ENCODE data around the gene UGT1A1.
"Not testable (repeated sequence)": the region's sequence is repeated elsewhere in the genome, so short reads cannot be mapped to it uniquely, and the experiment has no call there.

Gene UGT1A1

DNA sequence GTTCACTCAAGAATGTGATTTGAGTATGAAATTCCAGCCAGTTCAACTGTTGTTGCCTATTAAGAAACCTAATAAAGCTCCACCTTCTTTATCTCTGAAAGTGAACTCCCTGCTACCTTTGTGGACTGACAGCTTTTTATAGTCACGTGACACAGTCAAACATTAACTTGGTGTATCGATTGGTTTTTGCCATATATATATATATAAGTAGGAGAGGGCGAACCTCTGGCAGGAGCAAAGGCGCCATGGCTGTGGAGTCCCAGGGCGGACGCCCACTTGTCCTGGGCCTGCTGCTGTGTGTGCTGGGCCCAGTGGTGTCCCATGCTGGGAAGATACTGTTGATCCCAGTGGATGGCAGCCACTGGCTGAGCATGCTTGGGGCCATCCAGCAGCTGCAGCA is at the start of gene UGT1A1:
UGT1A1 (plus strand) TSS at position 228 of the 400 bp plus-strand sequence; CDS start at position 246, 18 bp downstream.
- DNase-seq (ENCODE audit: low spot score): no peak

DNA sequence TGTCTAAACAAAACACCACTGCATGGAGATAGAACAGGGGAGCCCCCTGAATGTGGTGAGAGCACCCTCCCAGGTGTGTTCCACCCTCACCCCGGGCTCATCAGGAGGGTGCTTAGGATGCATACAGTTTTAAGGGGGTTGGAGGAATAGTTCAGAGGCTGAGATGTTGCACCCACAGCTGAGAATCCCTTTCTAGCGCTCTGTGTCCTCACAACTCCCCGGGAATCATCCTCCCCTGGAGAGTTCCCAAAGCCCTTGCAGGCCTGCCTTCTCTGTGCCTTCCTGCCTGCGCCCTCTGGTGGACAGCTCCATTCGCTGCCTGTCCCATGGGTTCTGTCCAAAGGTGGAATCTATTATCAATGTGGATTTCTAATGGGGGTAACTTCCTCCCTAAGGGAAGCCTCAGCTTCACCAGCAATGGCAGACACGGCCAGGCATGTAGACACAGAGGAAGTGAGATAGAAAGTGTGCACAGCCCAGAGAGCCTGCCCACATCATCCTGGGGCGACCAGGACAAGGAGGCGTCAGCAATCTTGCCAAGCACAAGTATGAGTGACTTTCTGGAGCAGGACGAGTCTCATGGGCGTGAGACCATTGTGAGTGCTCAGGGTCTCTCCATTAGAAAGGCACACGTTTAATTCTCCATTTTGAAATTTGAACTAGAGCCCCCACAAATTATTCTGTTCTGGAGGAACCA is 48.6 kb upstream of the UGT1A1 start:
- DNase-seq (ENCODE audit: low spot score): peak; percentile 85

DNA sequence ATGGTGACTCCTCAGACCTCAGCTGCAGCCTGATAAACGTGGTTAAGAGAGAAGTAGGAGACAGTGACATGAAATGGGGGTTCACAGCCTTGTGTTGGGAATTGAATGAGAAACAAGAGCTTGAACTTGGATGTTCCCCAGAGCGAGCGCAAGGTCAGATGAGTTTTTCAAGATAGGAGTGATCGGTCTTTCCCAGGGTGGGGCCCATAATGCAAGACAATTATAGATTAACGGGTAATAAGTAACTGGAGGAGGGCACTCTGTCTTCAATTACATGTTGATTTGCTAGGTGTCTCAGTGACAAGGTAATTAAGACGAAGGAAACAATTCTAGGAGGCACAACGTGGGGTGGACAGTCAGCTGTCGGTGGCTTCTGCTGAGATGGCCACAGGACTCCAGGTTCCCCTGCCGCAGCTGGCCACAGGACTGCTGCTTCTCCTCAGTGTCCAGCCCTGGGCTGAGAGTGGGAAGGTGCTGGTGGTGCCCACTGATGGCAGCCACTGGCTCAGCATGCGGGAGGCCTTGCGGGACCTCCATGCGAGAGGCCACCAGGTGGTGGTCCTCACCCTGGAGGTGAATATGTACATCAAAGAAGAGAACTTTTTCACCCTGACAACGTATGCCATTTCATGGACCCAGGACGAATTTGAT is 47.3 kb upstream of the UGT1A1 start, which contains the start of gene UGT1A5:
UGT1A5 (plus strand) TSS at position 297 of the 651 bp plus-strand sequence; CDS start at position 382, 85 bp downstream.
- DNase-seq (ENCODE audit: low spot score): no peak

DNA sequence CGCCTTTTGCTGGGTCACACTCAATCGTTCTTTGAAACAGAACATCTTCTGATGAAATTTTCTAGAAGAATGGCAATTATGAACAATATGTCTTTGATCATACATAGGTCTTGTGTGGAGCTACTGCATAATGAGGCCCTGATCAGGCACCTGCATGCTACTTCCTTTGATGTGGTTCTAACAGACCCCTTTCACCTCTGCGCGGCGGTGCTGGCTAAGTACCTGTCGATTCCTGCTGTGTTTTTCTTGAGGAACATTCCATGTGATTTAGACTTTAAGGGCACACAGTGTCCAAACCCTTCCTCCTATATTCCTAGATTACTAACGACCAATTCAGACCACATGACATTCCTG is 46.8 kb upstream of the UGT1A1 start:
- DNase-seq (ENCODE audit: low spot score): no peak

DNA sequence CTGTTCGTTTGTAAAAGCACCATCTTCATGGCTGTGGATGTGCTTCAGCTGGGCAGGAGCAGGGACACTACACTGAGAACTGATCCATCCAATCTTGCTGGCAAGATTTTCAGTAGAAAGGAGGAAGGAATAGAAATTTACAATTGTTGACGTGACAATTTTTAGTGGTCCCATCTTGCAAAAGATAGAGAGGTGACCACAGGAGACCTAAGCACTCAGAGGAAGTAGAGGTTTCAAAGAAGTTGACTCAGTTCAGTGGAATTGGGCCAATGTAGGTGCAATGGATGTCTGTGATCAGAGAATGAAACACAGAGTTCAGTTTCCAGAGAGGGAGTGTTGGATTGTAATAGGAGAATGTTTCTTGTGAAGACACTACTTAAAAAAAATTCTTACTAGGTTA is 45.9 kb upstream of the UGT1A1 start:
- DNase-seq (ENCODE audit: low spot score): no peak

DNA sequence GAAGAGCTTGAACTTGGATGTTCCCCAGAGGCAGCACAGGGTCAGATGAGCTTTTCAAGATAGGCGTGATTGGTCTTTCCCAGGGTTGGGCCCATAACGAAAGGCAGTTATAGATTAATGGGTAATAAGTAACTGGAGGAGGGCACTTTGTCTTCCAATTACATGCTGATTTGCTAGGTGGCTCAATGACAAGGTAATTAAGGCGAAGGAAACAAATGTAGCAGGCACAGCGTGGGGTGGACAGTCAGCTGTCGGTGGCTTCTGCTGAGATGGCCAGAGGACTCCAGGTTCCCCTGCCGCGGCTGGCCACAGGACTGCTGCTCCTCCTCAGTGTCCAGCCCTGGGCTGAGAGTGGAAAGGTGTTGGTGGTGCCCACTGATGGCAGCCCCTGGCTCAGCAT is 41.5 kb upstream of the UGT1A1 start, which contains the start of gene UGT1A4:
UGT1A4 (plus strand) TSS at position 185 of the 400 bp plus-strand sequence; CDS start at position 270, 85 bp downstream.
- DNase-seq (ENCODE audit: low spot score): no peak

DNA sequence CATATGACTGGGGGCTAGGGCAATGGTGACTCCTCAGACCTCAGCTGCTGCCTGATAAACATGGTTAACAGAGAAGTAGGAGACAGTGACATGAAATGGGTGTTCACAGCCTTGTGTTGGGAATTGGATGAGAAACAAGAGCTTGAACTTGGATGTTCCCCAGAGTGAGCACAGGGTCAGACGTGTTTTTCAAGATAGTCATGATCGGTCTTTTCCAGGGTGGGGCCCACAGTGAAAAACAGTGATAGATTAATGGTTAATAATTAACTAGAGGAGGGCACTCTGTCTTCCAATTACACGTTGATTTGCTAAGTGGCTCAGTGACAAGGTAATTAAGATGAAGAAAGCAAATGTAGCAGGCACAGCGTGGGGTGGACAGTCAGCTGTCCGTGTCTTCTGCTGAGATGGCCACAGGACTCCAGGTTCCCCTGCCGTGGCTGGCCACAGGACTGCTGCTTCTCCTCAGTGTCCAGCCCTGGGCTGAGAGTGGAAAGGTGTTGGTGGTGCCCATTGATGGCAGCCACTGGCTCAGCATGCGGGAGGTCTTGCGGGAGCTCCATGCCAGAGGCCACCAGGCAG is 31.3 kb upstream of the UGT1A1 start, which contains the start of gene UGT1A3:
UGT1A3 (plus strand) TSS at position 320 of the 579 bp plus-strand sequence; CDS start at position 405, 85 bp downstream.
- DNase-seq (ENCODE audit: low spot score): no peak

DNA sequence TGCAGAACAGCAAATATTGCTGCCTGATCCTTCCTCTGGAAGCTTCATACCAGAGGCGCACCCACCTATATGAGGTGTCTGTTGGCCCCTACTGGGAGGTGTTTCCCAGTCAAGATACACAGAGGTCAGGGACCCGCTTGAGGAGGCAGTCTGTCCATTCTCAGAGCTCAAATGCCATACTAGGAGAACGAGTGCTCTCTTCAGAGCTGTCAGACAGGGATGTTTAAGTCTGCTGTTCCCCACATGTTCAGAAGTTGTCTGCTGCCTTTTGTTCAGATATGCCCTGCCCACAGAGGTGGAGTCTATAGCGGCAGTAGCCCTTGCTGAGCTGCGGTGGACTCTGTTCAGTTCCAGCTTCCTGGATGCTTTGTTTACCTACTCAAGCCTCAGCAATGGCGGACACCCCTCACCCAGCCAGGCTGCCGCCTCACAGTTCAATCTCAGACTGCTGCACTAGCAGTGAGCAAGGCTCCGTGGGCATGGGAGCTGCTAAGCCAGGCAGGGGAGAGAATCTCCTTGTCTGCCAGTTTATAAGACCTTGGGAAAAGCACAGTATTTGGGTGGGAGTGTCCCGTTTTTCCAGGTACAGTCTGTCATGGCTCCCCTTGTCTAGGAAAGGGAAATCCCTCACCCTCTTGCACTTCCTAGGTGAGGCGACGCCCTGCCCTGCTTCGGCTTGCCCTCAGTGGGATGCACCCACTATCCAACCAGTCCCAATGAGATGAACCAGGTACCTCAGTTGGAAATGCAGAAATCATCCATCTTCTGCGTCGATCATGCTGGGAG is 23.0 kb upstream of the UGT1A1 start:
- not testable (repeated sequence) for DNase-seq (ENCODE audit: low spot score)

DNA sequence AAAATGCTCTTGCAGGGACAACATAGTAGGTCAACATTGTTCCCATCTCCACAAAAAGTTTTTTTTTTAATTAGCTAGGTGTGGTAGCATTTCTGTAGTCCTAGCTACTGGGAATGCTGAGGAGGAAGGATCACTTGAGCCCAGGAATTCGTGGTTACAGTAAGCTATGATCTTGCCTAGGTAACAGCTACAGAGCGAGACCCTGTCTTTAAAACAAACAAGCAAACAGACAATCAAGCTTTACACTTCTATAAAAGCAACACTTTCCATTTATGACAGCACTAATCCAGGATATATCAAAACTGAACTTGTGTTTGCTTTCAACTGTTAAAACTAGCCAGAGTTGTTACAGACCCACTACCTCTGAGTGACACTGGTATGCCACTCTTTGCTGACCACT is 19.2 kb upstream of the UGT1A1 start:
- no peak for DNase-seq (ENCODE audit: low spot score)

DNA sequence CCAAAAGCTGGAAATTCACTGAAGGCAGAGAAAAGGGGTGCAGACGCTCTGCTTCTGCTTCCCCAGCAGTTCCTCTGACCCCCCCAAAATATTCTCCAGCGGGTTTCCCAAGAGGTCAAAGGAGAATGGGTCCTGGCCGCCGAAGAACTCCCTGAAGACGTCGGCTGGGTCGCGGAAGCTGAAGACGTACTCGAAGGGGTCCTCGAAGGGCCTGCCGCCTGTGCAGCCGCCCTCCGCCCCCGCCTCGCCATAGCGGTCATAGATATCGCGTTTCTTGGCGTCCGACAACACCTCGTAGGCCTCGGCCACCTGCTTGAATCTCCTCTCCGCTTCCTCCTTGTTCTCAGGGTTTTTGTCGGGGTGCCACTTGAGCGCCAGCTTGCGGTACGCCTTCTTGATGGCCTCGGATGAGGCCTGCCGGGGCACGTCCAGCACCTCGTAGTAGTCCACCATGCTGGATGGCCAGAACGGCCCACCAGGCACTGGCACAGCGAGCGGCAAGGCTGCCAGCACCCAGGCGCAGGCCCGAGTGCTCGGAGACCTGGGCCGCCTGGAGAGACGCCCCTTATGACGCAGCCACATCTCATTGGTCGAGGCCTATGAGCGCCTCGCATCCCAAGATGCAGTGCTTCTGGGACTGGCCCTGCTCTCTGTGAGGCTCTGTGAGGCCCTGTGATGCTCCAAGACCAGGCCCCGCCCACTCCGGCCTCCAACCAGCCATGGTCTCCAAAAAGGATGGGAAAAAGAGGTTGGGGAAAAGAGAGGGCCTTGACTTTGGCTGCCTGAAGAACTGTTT is 16.4 kb upstream of the UGT1A1 start:
- no peak for DNase-seq (ENCODE audit: low spot score)

DNA sequence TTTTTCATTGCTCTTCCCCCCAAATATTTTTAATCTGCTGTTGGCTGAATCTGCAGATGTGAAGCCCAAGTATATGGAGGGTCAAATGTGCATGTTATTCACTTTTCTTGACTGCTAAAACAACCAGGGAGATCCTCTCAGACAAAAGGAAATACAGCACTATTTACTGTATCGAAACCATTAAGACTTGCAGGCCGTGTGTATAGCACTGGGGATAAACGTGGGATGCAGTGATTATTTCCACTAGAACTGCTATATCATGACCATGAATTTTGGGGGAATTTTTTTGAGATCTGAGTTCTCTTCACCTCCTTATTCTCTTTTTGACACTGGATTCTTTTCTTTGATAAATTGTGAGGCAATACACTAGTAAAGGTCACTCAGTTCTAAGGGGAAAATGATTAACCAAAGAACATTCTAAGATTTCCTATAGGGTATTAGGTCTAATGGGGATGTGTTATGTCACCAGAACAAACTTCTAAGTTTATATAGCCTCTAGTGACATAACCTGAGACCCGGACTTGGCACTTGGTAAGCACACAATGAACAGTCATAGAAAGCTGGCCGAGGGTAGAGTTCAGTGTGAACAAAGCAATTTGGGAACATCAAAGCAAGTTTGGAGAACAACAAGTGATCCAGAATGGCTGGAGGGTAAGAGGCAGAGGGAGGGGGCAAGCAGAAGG is 14.9 kb upstream of the UGT1A1 start:
- DNase-seq (ENCODE audit: low spot score): no peak

DNA sequence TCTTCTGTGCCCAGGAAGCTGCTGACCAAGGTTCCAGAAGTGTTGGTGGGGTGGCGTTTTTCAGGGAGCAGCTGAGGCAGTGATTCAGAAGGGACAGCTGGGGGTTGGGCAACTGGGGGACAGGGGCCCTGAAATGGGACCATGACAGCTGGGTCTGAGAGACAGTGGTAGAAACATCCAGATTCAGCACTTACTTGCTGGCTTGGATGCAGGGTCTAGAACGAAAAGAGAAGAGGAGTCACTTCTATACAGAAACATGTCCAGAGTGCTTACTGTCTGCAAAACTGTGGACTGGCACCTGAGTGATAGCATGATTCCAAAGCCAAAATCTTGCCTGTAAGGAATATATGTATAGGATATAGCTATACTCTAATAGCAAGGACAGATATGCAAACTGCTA is 14.2 kb upstream of the UGT1A1 start:
- not testable (repeated sequence) for DNase-seq (ENCODE audit: low spot score)

DNA sequence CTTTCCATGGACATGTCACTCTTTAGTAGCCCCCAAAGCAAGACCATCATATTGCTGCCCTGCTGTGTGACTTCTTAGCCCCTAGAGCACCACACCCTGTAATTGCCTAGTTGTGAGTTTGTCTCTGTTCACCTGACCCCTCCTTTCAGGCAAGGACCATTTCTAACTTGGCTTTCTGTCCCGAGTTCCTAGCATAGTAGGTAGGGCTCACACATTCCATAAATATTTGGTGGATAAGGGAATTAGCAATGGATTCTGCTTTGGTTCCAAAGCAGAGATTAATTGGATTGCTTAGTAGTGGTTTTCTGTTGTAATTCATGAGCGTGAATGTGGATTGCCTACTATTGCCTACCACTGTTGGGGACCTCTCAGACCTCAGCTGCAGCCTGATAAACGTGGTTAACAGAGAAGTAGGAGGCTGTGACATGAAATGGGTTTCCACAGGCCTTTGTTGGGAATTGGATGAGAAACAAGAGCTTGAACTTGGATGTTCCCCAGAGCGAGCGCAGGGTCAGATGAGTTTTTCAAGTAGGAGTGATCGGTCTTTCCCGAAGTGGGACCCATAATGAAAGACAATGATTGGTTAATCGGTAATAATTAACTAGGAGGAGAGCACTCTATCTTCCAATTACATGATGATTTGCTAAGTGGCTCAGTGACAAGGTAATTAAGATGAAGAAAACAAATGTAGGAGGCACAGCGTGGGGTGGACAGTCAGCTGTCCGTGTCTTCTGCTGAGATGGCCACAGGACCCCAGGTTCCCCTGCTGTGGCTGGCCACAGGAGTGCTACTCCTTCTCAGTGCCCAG is 13.4 kb upstream of the UGT1A1 start:
- DNase-seq (ENCODE audit: low spot score): no peak

DNA sequence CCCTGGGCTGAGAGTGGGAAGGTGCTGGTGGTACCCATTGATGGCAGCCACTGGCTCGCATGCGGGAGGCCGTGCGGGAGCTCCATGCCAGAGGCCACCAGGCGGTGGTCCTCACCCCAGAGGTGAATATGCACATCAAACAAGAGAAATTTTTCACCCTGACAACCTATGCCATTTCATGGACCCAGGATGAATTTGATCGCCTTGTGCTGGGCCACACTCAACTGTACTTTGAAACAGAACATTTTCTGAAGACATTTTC is 12.9 kb upstream of the UGT1A1 start:
- DNase-seq (ENCODE audit: low spot score): no peak

DNA sequence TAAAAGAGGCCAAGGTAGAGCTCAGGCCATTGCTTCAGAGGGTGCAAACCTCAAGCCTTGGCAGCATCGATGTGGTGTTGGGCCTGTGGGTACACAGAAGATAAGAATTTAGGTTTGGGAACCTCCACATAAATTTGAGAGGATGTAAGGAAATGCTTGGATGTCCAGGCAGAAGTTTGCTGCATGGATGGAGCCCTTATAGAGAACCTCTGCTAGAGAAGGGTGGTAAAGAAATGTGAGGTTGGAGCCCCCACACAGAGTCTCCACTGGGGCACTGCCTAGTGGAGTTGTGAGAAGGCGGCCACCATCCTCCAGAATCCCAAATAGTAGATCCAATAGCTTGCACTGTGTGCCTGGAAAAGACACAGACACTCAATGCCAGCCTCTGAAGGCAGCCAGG is 9.4 kb upstream of the UGT1A1 start:
- DNase-seq (ENCODE audit: low spot score): not testable (repeated sequence)

DNA sequence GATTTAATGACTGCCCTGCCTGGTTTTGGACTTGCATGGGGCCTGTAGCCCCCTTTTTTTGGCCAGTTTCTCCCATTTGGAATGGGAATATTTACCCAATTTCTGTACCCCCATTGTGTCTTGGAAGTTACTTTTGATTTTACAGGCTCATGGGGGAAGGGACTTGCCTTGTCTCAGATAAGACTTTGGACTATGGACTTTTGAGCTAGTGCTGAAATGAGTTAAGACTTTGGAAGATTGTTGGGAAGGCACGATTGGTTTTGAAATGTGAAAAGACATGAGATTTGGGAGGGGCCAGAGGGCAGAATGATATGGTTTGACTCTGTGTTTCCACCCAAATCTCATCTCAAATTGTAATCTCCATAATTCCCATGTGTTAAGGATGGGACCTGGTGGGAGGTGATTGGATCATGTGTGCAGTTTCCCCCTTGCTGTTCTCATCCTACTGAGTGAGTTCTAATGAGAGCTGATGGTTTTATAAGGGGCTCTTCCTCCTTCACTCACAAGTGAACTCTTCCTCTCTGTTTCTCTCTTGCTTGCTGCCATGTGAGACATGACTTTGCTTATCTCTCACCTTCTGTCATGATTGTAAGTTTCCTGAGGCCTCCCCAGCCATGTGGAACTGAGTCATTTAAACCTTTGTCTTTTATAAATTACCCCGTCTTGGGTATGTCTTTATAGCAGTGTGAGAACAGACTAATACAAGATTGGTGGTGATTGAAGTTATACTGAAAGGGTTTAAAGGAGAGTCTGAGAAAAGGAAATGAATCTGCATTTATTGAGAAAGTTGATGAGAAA is 8.7 kb upstream of the UGT1A1 start:
- not testable (repeated sequence) for DNase-seq (ENCODE audit: low spot score)

DNA sequence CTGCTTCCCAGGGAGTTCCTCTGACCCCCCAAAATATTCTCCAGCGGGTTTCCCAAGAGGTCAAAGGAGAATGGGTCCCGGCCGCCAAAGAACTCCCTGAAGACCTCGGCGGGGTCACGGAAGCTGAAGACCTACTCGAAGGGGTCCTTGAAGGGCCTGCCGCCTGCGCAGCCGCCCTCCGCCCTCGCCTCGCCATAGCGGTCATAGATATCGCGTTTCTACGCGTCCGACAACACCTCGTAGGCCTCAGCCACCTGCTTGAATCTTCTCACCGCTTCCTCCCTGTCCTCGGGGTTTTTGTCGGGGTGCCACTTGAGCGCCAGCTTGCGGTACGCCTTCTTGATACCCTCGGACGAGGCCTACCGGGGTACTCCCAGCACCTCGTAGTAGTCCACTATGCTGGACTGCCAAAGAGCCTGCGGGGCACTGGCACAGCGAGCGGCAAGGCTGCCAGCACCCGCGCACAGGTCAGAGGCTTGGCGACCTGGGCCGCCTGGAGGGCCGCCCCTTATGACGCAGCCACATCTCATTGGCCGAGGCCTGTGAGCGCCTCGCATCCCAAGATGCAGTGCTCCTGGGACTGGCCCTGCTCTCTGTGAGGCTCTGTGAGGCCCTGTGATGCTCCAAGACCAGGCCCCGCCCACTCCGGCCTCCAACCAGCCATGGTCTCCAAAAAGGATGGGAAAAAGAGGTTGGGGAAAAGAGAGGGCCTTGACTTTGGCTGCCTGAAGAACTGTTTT is 5.0 kb upstream of the UGT1A1 start:
- no peak for DNase-seq (ENCODE audit: low spot score)

DNA sequence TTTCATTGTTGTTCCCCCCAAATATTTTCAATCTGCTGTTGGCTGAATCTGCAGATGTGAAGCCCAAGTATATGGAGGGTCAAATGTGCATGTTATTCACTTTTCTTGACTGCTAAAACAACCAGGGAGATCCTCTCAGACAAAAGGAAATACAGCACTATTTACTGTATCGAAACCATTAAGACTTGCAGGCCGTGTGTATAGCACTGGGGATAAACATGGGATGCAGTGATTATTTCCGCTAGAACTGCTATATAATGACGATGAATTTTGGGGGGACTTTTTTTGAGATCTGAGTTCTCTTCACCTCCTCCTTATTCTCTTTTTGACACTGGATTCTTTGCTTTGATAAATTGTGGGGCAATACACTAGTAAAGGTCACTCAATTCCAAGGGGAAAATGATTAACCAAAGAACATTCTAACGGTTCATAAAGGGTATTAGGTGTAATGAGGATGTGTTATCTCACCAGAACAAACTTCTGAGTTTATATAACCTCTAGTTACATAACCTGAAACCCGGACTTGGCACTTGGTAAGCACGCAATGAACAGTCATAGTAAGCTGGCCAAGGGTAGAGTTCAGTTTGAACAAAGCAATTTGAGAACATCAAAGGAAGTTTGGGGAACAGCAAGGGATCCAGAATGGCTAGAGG is 3.5 kb upstream of the UGT1A1 start:
- DNase-seq (ENCODE audit: low spot score): no peak

All from AG20443 (cell line).